GM10847 (cell line): ENCODE measurements around the gene CEP250.
A peak's percentile ranks its signal among the peaks of the same experiment; 100 is the strongest.

Experiments
- POLR2A ChIP-seq: IDR thresholded peaks from 2 replicates; pipeline ENCODE4 v1.6.1; 2011; ENCODE audit not compliant: insufficient read length; ENCODE audit errors: extremely low read depth

Gene CEP250

DNA sequence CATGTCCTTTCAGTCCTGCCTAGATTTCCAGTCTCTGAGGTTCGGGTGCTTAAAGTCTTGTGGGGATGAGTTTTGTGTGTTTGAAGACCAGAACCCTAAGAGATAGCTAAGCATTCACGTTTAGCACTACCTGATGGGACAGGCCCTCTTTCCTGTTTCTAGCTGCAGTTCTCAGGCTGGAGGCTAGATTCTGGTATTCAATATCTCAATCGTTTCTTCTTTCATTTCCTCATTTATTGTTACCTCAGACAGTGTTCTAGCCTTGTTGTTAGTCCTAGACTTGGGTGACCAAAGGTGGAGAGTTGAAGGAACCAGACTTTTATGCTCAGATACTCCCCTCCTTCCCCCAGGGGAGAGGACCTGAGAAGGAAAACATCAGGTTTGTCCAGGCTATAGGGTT lies 16.8 kb downstream of the CEP250 start:
- no peak for TF ChIP-seq POLR2A

GRCh38 chr20:35473684-35474083 lies 18.3 kb downstream of the CEP250 start:
- TF ChIP-seq POLR2A: no peak

DNA sequence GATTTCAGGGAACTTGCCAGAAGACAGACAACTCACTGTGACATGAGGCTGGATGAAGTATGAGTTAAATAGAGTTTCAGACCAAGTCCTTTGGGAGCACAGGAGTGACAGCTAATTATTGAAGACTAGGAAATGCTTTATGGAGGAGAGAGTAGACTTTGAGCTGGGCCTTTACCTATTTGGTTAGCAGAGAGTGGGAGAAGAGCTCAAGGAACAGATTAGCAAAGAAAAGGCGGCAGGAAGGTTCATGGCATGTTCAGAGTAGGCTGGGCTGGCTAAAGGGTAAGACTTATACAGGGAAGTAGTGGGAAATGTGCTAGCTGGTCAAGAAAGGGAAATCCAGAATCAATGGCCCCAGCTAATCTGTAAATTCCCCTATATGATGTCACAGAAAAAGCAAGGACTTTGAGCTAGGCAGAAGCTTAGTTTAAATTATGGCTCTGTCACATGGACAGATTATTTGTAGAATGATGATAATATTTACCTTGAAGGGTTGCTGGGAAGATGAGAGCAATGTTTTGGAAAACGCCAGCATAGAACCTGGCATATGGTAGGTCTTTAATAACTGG lies 19.0 kb downstream of the CEP250 start:
- no peak for TF ChIP-seq POLR2A

DNA sequence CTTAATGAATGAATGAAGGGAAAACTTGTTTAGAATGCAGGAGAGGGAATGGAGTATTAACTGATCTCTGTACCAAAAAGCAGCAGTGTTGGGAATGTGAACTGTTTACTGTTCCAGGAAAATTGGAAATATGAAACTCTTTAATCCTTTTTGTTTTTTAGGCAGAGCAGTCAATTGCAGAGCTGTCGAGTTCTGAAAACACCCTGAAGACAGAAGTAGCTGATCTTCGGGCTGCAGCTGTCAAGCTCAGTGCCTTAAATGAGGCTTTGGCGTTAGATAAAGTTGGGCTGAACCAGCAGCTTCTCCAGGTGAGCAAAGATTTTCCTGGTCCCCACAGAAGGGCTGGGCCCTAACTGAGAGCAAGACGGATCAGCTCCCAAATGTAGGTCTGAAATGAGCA lies 20.9 kb downstream of the CEP250 start:
- no peak for TF ChIP-seq POLR2A

- TF ChIP-seq POLR2A: no peak
Measured at GRCh38 chr20:35478804-35479472, 23.5 kb downstream of the CEP250 start.

DNA sequence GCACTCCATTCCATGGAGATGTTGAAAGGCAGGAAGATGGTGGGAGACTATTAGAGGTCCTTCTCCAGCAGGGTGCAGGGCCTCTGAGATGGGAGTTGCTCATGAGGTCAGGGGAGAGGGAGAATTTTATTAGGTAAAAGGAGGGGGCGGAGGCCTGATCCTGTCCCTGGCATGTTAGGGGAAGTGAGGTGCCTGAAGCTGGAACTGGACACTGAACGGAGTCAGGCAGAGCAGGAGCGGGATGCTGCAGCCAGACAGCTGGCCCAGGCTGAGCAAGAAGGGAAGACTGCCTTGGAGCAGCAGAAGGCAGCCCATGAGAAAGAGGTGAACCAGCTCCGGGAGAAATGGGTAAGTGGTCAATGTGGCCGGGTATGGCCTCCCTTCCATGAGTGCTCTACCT lies 24.4 kb downstream of the CEP250 start:
- TF ChIP-seq POLR2A: no peak

DNA sequence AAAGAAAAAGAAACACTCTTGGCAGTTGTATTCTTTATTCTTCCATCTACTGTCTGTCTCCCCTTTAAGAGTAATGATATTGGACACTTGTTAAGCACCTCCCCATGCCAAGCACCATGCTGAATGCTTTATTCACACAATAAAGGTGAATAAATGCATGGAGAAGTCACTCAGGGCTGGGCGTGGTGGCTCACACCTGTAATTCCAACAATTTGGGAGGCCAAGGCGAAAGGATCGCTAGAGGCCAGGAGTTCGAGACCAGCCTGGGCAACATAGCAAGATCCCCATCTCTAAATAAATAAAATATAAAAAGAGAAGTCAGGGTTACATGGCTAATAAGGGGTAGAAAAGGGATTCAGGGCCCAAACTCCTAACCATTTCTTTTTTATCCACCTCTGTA lies 32.1 kb downstream of the CEP250 start:
- no peak for TF ChIP-seq POLR2A

- no peak for TF ChIP-seq POLR2A
Measured at GRCh38 chr20:35489717-35490116, 34.3 kb downstream of the CEP250 start.

DNA sequence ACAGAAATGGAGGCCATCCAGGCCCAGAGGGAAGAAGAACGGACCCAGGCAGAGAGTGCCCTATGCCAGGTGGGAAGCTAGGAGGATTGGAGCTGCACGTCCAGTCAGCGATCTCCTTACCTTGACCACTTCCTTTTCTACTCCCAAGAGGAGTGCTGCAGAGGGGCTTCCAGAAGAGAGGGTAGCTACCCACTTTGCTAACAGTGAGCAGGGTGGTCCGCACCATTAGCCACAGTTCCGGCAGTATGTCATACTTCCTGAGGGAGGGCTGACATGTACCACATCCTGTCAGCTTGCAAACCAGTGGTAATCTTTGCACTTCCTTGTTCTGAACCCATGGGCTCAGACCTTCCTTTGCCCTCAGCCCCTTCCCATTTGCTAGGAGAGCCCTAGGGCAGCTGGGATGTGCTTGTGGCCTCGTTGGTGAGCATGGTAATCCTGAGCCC lies 35.4 kb downstream of the CEP250 start:
- peak; percentile 54 for TF ChIP-seq POLR2A

GRCh38 chr20:35491823-35492222 lies 36.4 kb downstream of the CEP250 start:
- no peak for TF ChIP-seq POLR2A

GRCh38 chr20:35492352-35492751 lies 37.0 kb downstream of the CEP250 start:
- TF ChIP-seq POLR2A: no peak

GRCh38 chr20:35496481-35496880 lies 41.1 kb downstream of the CEP250 start:
- TF ChIP-seq POLR2A: no peak

GRCh38 chr20:35497320-35497719 lies 41.9 kb downstream of the CEP250 start:
- no peak for TF ChIP-seq POLR2A

DNA sequence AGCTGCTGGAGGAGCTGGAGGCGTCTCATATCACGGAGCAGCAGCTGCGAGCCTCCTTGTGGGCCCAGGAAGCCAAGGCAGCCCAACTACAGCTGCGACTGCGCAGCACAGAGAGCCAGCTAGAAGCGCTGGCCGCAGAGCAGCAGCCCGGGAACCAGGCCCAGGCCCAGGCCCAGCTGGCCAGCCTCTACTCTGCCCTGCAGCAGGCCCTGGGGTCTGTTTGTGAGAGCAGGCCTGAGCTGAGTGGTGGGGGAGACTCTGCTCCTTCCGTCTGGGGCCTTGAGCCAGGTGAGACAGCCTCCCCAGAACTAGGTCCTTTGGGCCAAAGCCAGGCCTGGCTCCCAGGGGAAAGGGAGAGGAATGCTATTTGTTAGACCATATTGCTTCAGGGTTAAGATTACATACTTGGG lies 42.4 kb downstream of the CEP250 start:
- no peak for TF ChIP-seq POLR2A

- TF ChIP-seq POLR2A: no peak
Measured at GRCh38 chr20:35499271-35499670, 43.9 kb downstream of the CEP250 start.

GRCh38 chr20:35502352-35502751 lies 47.0 kb downstream of the CEP250 start:
- no peak for TF ChIP-seq POLR2A

DNA sequence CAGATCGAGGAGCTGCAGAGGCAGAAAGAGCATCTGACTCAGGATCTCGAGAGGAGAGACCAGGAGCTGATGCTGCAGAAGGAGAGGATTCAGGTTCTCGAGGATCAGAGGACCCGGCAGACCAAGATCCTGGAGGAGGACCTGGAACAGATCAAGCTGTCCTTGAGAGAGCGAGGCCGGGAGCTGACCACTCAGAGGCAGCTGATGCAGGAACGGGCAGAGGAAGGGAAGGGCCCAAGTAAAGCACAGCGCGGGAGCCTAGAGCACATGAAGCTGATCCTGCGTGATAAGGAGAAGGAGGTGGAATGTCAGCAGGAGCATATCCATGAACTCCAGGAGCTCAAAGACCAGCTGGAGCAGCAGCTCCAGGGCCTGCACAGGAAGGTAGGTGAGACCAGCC lies 47.9 kb downstream of the CEP250 start:
- no peak for TF ChIP-seq POLR2A
